GM23338 (cell line): ENCODE measurements around the gene ORC6. TPM values are rescaled to one million over a fixed set of nuclear protein-coding genes. Genes with fewer than 3 reads are reported as not detected.

Source experiments
- ATAC-seq: fragments of 200-7000 bp; cut with Tn5 transposase; 3 replicates; pipeline ENCODE4 v1.9.1; 2020
- DNase-seq: peaks from one replicate; pipeline ENCODE4 v3.0.0-alpha.2; 2015; ENCODE audit warnings: low spot score
- H2AFZ ChIP-seq: fragments of 200-600 bp; sonication (generic); 2 replicates; pipeline ENCODE4 v1.8.0; 2016; ENCODE audit warnings: antibody characterized with exemption, mild to moderate bottlenecking, moderate library complexity
- H3F3A ChIP-seq: fragments of 200-600 bp; sonication (generic); replicated peaks from 2 replicates; pipeline ENCODE4 v1.8.0; 2017; ENCODE audit warnings: antibody characterized with exemption, mixed run types, low read depth
- H3K27ac ChIP-seq: fragments of 200-600 bp; sonication (generic); 2 replicates; pipeline ENCODE4 v1.6.1; 2016; ENCODE audit warnings: low read depth
- H3K27me3 ChIP-seq: fragments of 200-600 bp; sonication (generic); 2 replicates; pipeline ENCODE4 v1.8.0; 2016; ENCODE audit warnings: mild to moderate bottlenecking, mixed run types, moderate library complexity; ENCODE audit not compliant: insufficient read depth
- H3K36me3 ChIP-seq: fragments of 200-600 bp; sonication (generic); 2 replicates; pipeline ENCODE4 v1.8.0; 2016; ENCODE audit warnings: mild to moderate bottlenecking; ENCODE audit not compliant: insufficient read depth
- H3K4me1 ChIP-seq: fragments of 200-600 bp; sonication (generic); 2 replicates; pipeline ENCODE4 v1.8.0; 2016; ENCODE audit warnings: mild to moderate bottlenecking, moderate library complexity; ENCODE audit not compliant: insufficient read depth
- H3K4me2 ChIP-seq: fragments of 200-600 bp; sonication (generic); 2 replicates; pipeline ENCODE4 v1.7.1; 2017; ENCODE audit warnings: mixed run types
- H3K4me3 ChIP-seq: fragments of 200-600 bp; sonication (generic); 2 replicates; pipeline ENCODE4 v1.6.1; 2016; ENCODE audit warnings: mixed run types
- H3K79me2 ChIP-seq: fragments of 200-600 bp; sonication (generic); replicated peaks from 2 replicates; pipeline ENCODE4 v1.8.0; 2017; ENCODE audit warnings: mild to moderate bottlenecking; ENCODE audit not compliant: insufficient read depth
- H3K9me2 ChIP-seq: fragments of 200-600 bp; sonication (generic); 2 replicates; pipeline ENCODE4 v1.8.0; 2017; ENCODE audit not compliant: insufficient read depth
- H4K20me1 ChIP-seq: fragments of 200-600 bp; sonication (generic); replicated peaks from 2 replicates; pipeline ENCODE4 v1.8.0; 2017; ENCODE audit warnings: mild to moderate bottlenecking; ENCODE audit not compliant: insufficient read depth
- H3K27ac Mint-ChIP-seq: 2 replicates; pipeline ENCODE4 v1.8.0; 2020; ENCODE audit warnings: inconsistent platforms, mild to moderate bottlenecking, moderate library complexity, mixed read lengths
- H3K27me3 Mint-ChIP-seq: 3 replicates; pipeline ENCODE4 v1.8.0; 2022; ENCODE audit warnings: low read depth, mild to moderate bottlenecking, moderate library complexity, mixed read lengths, inconsistent platforms; ENCODE audit not compliant: insufficient read depth, poor library complexity
- H3K36me3 Mint-ChIP-seq: 3 replicates; pipeline ENCODE4 v1.8.0; 2021; ENCODE audit warnings: low read depth, mild to moderate bottlenecking, inconsistent platforms, moderate library complexity, mixed read lengths
- H3K4me1 Mint-ChIP-seq: 3 replicates; pipeline ENCODE4 v1.8.0; 2020; ENCODE audit warnings: mild to moderate bottlenecking, inconsistent platforms, mixed read lengths
- H3K4me3 Mint-ChIP-seq: 3 replicates; pipeline ENCODE4 v1.8.0; 2021; ENCODE audit warnings: moderate library complexity, mild to moderate bottlenecking, inconsistent platforms, mixed read lengths
- H3K9me3 Mint-ChIP-seq: 3 replicates; pipeline ENCODE4 v1.8.0; 2020; ENCODE audit warnings: moderate library complexity, mild to moderate bottlenecking, inconsistent platforms, mixed read lengths
- EZH2 ChIP-seq: fragments of 200-600 bp; sonication (generic); IDR thresholded peaks from one replicate; pipeline ENCODE4 v1.8.0; 2017; ENCODE audit warnings: antibody characterized with exemption, mild to moderate bottlenecking, low read depth; ENCODE audit not compliant: unreplicated experiment
- EZH2phosphoT487 ChIP-seq: fragments of 200-600 bp; sonication (generic); IDR thresholded peaks from one replicate; pipeline ENCODE4 v1.8.1; 2018; ENCODE audit warnings: antibody characterized with exemption; ENCODE audit not compliant: unreplicated experiment
- JUNB ChIP-seq: IDR thresholded peaks from one replicate; pipeline ENCODE4 v1.6.1; 2016; ENCODE audit warnings: antibody characterized with exemption; ENCODE audit not compliant: unreplicated experiment
- NANOG ChIP-seq: IDR thresholded peaks from 2 replicates; pipeline ENCODE4 v1.6.1; 2016; ENCODE audit warnings: antibody characterized with exemption, borderline replicate concordance
- POLR2AphosphoS5 ChIP-seq: IDR thresholded peaks from 2 replicates; pipeline ENCODE4 v1.6.1; 2016; ENCODE audit warnings: antibody characterized with exemption, low read depth
- STAT1 ChIP-seq: IDR thresholded peaks from one replicate; pipeline ENCODE4 v1.6.1; 2016; ENCODE audit warnings: antibody characterized with exemption; ENCODE audit not compliant: unreplicated experiment
- ZNF114 ChIP-seq: fragments of 250-450 bp; sonication (Bioruptor Pico); IDR thresholded peaks from 2 replicates; pipeline ENCODE4 v1.5.0; 2020; ENCODE audit warnings: mild to moderate bottlenecking, moderate library complexity
- polyA plus RNA-seq: library from polyadenylated mRNA; unstranded; fragments of >200 nt; fragmentation: Nextera tagmentation; extraction: Ambion mirVana; gene quantifications from 2 replicates; pipeline ENCODE4 v1.2.1, GENCODE V29; 2016
- total RNA-seq: library from RNA; depleted of rRNA; stranded (reverse); fragments of >200 nt; shearing (Covaris generic); gene quantifications from 2 replicates; pipeline ENCODE4 v1.2.3, GENCODE V29; 2014
- TF ChIP-seq, protein P1 (sequence below): fragments of 250-450 bp; sonication (Bioruptor Pico); IDR thresholded peaks from 2 replicates; pipeline ENCODE4 v1.5.0; 2020; ENCODE audit warnings: mild to moderate bottlenecking, moderate library complexity
- TF ChIP-seq, protein P2 (sequence below), 2 experiments: fragments of 200-600 bp in 1 of 2; sonication (generic) in 1 of 2; conservative IDR thresholded peaks; 2 replicates each; pipeline versions ENCODE4 v1.5.1 to v1.6.1; 2016 to 2017; ENCODE audit warnings: antibody characterized with exemption in 2 of 2, low read depth in 2 of 2, mild to moderate bottlenecking in 2 of 2, moderate library complexity in 1 of 2
- TF ChIP-seq, protein P3 (sequence below): IDR thresholded peaks from one replicate; pipeline ENCODE4 v1.6.1; 2018; ENCODE audit warnings: antibody characterized with exemption; ENCODE audit not compliant: unreplicated experiment

Gene ORC6
- total and polyA plus RNA-seq, 2 experiments from 2014 or later, result 71.5 to 92.0 TPM

DNA sequence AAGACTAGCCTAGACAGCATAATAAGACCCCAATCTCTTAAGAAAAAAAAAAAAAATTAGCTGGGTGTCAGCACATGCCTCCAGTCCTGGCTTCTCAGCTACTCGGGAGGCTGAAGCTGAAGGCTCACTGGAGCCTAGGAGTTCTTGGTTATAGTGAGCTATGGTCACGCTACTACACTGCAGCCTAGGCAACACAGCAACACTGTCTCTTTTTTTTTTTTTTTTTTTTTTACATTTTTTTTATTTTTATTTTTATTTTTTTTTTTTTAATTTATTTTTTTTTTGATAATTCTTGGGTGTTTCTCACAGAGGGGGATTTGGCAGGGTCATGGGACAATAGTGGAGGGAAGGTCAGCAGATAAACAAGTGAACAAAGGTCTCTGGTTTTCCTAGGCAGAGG is 4.1 kb downstream of the ORC6 start:
- H3K36me3 ChIP-seq, result peaks cover 57% of the 10 kb centered on the region
- H3K9me2 ChIP-seq, result no peaks in the 10 kb centered on the region
- Mint-ChIP-seq H3K4me1 (peaks cover 10% of the 10 kb centered on the region; the same call in 2 of the 3 replicates), H3K36me3 (peaks cover 42% of the 10 kb centered on the region), H3K9me3 (no peaks in the 10 kb centered on the region), H3K4me3 (no peak overlapping the region), H3K27ac (no peak overlapping the region), H3K27me3 (peaks cover 2% of the 10 kb centered on the region)
- no peak overlapping the region for H3K4me3 ChIP-seq
- DNase-seq (no peak), ATAC-seq (no peak)
- H4K20me1 ChIP-seq, result peaks cover 21% of the 10 kb centered on the region
- H3K27me3 ChIP-seq, result no peaks in the 10 kb centered on the region
- peaks cover 13% of the 10 kb centered on the region for H3K4me1 ChIP-seq
- H3F3A ChIP-seq, result peaks cover 7% of the 10 kb centered on the region
- no peak overlapping the region for H3K4me2 ChIP-seq
- H3K79me2 ChIP-seq, result peaks cover 30% of the 10 kb centered on the region
- TF ChIP-seq EZH2phosphoT487 (no peak), JUNB (no peak), POLR2AphosphoS5 (no peak), EZH2 (no peak), ZNF114 (CRISPR knock-in tag) (no peak)
- TF ChIP-seq, protein P1, sequence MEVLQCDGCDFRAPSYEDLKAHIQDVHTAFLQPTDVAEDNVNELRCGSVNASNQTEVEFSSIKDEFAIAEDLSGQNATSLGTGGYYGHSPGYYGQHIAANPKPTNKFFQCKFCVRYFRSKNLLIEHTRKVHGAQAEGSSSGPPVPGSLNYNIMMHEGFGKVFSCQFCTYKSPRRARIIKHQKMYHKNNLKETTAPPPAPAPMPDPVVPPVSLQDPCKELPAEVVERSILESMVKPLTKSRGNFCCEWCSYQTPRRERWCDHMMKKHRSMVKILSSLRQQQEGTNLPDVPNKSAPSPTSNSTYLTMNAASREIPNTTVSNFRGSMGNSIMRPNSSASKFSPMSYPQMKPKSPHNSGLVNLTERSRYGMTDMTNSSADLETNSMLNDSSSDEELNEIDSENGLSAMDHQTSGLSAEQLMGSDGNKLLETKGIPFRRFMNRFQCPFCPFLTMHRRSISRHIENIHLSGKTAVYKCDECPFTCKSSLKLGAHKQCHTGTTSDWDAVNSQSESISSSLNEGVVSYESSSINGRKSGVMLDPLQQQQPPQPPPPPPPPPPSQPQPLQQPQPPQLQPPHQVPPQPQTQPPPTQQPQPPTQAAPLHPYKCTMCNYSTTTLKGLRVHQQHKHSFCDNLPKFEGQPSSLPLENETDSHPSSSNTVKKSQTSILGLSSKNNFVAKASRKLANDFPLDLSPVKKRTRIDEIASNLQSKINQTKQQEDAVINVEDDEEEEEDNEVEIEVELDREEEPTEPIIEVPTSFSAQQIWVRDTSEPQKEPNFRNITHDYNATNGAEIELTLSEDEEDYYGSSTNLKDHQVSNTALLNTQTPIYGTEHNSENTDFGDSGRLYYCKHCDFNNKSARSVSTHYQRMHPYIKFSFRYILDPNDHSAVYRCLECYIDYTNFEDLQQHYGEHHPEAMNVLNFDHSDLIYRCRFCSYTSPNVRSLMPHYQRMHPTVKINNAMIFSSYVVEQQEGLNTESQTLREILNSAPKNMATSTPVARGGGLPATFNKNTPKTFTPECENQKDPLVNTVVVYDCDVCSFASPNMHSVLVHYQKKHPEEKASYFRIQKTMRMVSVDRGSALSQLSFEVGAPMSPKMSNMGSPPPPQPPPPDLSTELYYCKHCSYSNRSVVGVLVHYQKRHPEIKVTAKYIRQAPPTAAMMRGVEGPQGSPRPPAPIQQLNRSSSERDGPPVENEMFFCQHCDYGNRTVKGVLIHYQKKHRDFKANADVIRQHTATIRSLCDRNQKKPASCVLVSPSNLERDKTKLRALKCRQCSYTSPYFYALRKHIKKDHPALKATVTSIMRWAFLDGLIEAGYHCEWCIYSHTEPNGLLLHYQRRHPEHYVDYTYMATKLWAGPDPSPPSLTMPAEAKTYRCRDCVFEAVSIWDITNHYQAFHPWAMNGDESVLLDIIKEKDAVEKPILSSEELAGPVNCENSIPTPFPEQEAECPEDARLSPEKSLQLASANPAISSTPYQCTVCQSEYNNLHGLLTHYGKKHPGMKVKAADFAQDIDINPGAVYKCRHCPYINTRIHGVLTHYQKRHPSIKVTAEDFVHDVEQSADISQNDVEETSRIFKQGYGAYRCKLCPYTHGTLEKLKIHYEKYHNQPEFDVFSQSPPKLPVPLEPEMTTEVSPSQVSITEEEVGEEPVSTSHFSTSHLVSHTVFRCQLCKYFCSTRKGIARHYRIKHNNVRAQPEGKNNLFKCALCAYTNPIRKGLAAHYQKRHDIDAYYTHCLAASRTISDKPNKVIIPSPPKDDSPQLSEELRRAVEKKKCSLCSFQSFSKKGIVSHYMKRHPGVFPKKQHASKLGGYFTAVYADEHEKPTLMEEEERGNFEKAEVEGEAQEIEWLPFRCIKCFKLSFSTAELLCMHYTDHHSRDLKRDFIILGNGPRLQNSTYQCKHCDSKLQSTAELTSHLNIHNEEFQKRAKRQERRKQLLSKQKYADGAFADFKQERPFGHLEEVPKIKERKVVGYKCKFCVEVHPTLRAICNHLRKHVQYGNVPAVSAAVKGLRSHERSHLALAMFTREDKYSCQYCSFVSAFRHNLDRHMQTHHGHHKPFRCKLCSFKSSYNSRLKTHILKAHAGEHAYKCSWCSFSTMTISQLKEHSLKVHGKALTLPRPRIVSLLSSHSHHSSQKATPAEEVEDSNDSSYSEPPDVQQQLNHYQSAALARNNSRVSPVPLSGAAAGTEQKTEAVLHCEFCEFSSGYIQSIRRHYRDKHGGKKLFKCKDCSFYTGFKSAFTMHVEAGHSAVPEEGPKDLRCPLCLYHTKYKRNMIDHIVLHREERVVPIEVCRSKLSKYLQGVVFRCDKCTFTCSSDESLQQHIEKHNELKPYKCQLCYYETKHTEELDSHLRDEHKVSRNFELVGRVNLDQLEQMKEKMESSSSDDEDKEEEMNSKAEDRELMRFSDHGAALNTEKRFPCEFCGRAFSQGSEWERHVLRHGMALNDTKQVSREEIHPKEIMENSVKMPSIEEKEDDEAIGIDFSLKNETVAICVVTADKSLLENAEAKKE (CRISPR knock-in tag), result no peak
- no peak overlapping the region for H3K27ac ChIP-seq
- no peak overlapping the region for H2AFZ ChIP-seq

DNA sequence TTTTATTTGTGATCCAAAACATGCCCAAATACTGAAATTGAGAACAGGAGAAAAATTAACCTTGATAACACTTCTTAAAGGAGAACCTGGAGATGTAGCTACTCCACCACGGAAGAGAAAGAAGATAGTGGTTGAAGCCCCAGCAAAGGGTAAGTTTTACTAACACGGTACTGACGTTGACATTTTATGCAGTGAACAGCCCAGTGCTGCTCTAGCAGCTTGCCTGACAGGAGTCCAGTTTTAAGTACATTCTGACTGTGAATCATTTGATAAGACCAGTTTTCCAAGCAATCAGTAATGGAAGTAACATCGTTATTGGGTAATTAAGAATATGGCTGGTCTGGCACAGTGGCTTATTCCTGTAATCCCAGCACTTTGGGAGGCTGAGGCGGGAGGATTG is 6.5 kb downstream of the ORC6 start:
- no peak overlapping the region for H3K4me3 Mint-ChIP-seq
- Histone ChIP-seq H3K27ac (no peak overlapping the region), H3K79me2 (peaks cover 18% of the 10 kb centered on the region), H3F3A (peaks cover 7% of the 10 kb centered on the region), H4K20me1 (peaks cover 13% of the 10 kb centered on the region), H3K9me2 (no peaks in the 10 kb centered on the region), H3K36me3 (peaks cover 58% of the 10 kb centered on the region), H3K4me1 (peaks cover 7% of the 10 kb centered on the region), H3K4me3 (no peak overlapping the region), H3K4me2 (no peak overlapping the region), H2AFZ (no peak overlapping the region), H3K27me3 (no peaks in the 10 kb centered on the region)
- DNase-seq, result no peak
- no peaks in the 10 kb centered on the region for H3K9me3 Mint-ChIP-seq
- H3K27ac Mint-ChIP-seq, result no peak overlapping the region
- no peak for ATAC-seq
- peaks cover 2% of the 10 kb centered on the region for H3K27me3 Mint-ChIP-seq
- TF ChIP-seq, protein P2, sequence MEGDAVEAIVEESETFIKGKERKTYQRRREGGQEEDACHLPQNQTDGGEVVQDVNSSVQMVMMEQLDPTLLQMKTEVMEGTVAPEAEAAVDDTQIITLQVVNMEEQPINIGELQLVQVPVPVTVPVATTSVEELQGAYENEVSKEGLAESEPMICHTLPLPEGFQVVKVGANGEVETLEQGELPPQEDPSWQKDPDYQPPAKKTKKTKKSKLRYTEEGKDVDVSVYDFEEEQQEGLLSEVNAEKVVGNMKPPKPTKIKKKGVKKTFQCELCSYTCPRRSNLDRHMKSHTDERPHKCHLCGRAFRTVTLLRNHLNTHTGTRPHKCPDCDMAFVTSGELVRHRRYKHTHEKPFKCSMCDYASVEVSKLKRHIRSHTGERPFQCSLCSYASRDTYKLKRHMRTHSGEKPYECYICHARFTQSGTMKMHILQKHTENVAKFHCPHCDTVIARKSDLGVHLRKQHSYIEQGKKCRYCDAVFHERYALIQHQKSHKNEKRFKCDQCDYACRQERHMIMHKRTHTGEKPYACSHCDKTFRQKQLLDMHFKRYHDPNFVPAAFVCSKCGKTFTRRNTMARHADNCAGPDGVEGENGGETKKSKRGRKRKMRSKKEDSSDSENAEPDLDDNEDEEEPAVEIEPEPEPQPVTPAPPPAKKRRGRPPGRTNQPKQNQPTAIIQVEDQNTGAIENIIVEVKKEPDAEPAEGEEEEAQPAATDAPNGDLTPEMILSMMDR (conservative IDR thresholded peaks at IDR 0.05; ENCODE audit: low read depth in 2 of 2), result no peak
- no peak for TF ChIP-seq JUNB
- TF ChIP-seq, protein P3, sequence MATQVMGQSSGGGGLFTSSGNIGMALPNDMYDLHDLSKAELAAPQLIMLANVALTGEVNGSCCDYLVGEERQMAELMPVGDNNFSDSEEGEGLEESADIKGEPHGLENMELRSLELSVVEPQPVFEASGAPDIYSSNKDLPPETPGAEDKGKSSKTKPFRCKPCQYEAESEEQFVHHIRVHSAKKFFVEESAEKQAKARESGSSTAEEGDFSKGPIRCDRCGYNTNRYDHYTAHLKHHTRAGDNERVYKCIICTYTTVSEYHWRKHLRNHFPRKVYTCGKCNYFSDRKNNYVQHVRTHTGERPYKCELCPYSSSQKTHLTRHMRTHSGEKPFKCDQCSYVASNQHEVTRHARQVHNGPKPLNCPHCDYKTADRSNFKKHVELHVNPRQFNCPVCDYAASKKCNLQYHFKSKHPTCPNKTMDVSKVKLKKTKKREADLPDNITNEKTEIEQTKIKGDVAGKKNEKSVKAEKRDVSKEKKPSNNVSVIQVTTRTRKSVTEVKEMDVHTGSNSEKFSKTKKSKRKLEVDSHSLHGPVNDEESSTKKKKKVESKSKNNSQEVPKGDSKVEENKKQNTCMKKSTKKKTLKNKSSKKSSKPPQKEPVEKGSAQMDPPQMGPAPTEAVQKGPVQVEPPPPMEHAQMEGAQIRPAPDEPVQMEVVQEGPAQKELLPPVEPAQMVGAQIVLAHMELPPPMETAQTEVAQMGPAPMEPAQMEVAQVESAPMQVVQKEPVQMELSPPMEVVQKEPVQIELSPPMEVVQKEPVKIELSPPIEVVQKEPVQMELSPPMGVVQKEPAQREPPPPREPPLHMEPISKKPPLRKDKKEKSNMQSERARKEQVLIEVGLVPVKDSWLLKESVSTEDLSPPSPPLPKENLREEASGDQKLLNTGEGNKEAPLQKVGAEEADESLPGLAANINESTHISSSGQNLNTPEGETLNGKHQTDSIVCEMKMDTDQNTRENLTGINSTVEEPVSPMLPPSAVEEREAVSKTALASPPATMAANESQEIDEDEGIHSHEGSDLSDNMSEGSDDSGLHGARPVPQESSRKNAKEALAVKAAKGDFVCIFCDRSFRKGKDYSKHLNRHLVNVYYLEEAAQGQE, result no peak
- no peak for TF ChIP-seq STAT1
- TF ChIP-seq POLR2AphosphoS5, result no peak
- no peak for TF ChIP-seq NANOG
- H3K36me3 Mint-ChIP-seq, result peaks cover 59% of the 10 kb centered on the region
- peaks cover 10% of the 10 kb centered on the region; the same call in 2 of the 3 replicates for H3K4me1 Mint-ChIP-seq
